Ishikawa (cell line): Measurements from ENCODE around the gene INTS4.

ENCODE experiments used
- CEBPB ChIP-seq: IDR thresholded peaks from 2 replicates; pipeline ENCODE4 v1.6.1; 2012
- EGR1 ChIP-seq: IDR thresholded peaks from 2 replicates; pipeline ENCODE4 v1.6.1; 2012
- EP300 ChIP-seq: IDR thresholded peaks from 2 replicates; pipeline ENCODE4 v1.6.1; 2012; ENCODE audit warnings: borderline replicate concordance
- TF ChIP-seq, protein P1 (sequence below): IDR thresholded peaks from 2 replicates; pipeline ENCODE4 v1.6.1; 2012; ENCODE audit warnings: low read depth, mild to moderate bottlenecking

DNA sequence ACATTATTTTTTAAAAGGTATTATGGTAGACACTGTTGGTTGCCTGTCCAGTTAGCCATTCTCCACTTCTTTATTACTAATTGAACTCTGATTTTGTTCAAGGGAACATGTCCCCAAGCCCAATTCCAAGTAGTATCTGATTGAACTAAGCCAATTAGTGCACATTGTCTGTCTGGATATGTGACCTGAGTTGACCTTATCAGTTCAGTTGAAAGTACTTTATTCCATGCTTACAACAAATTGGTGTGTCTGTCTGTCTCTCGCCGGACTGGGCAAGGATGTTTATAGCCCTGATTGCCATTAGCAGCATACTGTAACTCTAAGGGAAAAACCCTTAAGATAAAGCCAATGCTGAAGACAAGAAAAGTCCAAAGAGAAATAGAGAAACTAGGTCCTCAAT, 85.6 kb downstream of the INTS4 start:
- TF ChIP-seq EP300 (no peak), CEBPB (no peak), EGR1 (no peak)
- TF ChIP-seq, protein P1, sequence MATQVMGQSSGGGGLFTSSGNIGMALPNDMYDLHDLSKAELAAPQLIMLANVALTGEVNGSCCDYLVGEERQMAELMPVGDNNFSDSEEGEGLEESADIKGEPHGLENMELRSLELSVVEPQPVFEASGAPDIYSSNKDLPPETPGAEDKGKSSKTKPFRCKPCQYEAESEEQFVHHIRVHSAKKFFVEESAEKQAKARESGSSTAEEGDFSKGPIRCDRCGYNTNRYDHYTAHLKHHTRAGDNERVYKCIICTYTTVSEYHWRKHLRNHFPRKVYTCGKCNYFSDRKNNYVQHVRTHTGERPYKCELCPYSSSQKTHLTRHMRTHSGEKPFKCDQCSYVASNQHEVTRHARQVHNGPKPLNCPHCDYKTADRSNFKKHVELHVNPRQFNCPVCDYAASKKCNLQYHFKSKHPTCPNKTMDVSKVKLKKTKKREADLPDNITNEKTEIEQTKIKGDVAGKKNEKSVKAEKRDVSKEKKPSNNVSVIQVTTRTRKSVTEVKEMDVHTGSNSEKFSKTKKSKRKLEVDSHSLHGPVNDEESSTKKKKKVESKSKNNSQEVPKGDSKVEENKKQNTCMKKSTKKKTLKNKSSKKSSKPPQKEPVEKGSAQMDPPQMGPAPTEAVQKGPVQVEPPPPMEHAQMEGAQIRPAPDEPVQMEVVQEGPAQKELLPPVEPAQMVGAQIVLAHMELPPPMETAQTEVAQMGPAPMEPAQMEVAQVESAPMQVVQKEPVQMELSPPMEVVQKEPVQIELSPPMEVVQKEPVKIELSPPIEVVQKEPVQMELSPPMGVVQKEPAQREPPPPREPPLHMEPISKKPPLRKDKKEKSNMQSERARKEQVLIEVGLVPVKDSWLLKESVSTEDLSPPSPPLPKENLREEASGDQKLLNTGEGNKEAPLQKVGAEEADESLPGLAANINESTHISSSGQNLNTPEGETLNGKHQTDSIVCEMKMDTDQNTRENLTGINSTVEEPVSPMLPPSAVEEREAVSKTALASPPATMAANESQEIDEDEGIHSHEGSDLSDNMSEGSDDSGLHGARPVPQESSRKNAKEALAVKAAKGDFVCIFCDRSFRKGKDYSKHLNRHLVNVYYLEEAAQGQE, result no peak
